ENCODE measurements around the gene RPS27L. TPM values are rescaled to one million over a fixed set of nuclear protein-coding genes. Genes with fewer than 3 reads are reported as not detected.

The RPS27L gene
- total and polyA plus RNA-seq, 4 donors: 150 to 767 (median 273) TPM

- H3K9me3 ChIP-seq (ENCODE audit: control insufficient read depth, low read length): no peaks in the 10 kb centered on the region
- DNase-seq: no peak
- H3K4me1 ChIP-seq (ENCODE audit: control insufficient read depth in 1 of 2, insufficient read depth in 2 of 2, low read length in 2 of 2): no peaks in the 10 kb centered on the region
- H3K27me3 ChIP-seq (ENCODE audit: control insufficient read depth in 1 of 2, insufficient read depth in 2 of 2, low read length in 1 of 2): no peaks in the 10 kb centered on the region
- 18 to 26% methylated on average over 1 of the region's 1 CpG for WGBS, 2 donors
- no peak overlapping the region for H3K27ac ChIP-seq (ENCODE audit: low read depth in 1 of 2, low read length in 2 of 2)
- intact Hi-C loops (cut with DNase I): no loop called here
- ATAC-seq (ENCODE audit: low FRiP score): no peak
- no peak overlapping the region for H3K4me3 ChIP-seq (ENCODE audit: low read length in 2 of 2)
- H3K36me3 ChIP-seq (ENCODE audit: control insufficient read depth in 1 of 2, insufficient read depth in 2 of 2, low read length in 1 of 2): peaks cover 0 to 1% of the 10 kb centered on the region in 2 donors
Observed at GRCh38 chr15:63196842-63197241, 39.6 kb upstream of the RPS27L start.

GRCh38 chr15:63195569-63196015 lies 38.3 kb upstream of the RPS27L start:
- DNase-seq (no peak), ATAC-seq (ENCODE audit: low FRiP score) (peak; percentile 30)
- Histone ChIP-seq H3K27ac (ENCODE audit: low read depth in 1 of 2, low read length in 2 of 2) (no peak overlapping the region), H3K4me3 (ENCODE audit: low read length in 2 of 2) (no peak overlapping the region), H3K4me1 (ENCODE audit: control insufficient read depth in 1 of 2, insufficient read depth in 2 of 2, low read length in 2 of 2) (no peaks in the 10 kb centered on the region), H3K9me3 (ENCODE audit: control insufficient read depth, low read length) (no peaks in the 10 kb centered on the region), H3K27me3 (ENCODE audit: control insufficient read depth in 1 of 2, insufficient read depth in 2 of 2, low read length in 1 of 2) (no peaks in the 10 kb centered on the region), H3K36me3 (ENCODE audit: control insufficient read depth in 1 of 2, insufficient read depth in 2 of 2, low read length in 1 of 2) (peaks cover 0 to 1% of the 10 kb centered on the region in 2 donors)
- intact Hi-C loops (cut with DNase I): no loop called here
- WGBS, 2 donors: 74% methylated on average over 3 of the region's 3 CpGs

- Histone ChIP-seq H3K27me3 (ENCODE audit: control insufficient read depth in 1 of 2, insufficient read depth in 2 of 2, low read length in 1 of 2) (no peaks in the 10 kb centered on the region), H3K9me3 (ENCODE audit: control insufficient read depth, low read length) (no peaks in the 10 kb centered on the region), H3K4me1 (ENCODE audit: control insufficient read depth in 1 of 2, insufficient read depth in 2 of 2, low read length in 2 of 2) (no peaks in the 10 kb centered on the region), H3K4me3 (ENCODE audit: low read length in 2 of 2) (peak overlapping the region in 1 of 2 donors; percentile 18), H3K36me3 (ENCODE audit: control insufficient read depth in 1 of 2, insufficient read depth in 2 of 2, low read length in 1 of 2) (peaks cover 0 to 1% of the 10 kb centered on the region in 2 donors), H3K27ac (ENCODE audit: low read depth in 1 of 2, low read length in 2 of 2) (no peak overlapping the region)
- DNase-seq (no peak), ATAC-seq (ENCODE audit: low FRiP score) (no peak)
- WGBS, 2 donors: 15 to 17% methylated on average over 4 of the region's 4 CpGs
- intact Hi-C loops (cut with DNase I): no loop called here
Observed at GRCh38 chr15:63194880-63195568, 37.7 kb upstream of the RPS27L start.

- Histone ChIP-seq H3K9me3 (ENCODE audit: control insufficient read depth, low read length) (no peaks in the 10 kb centered on the region), H3K36me3 (ENCODE audit: control insufficient read depth in 1 of 2, insufficient read depth in 2 of 2, low read length in 1 of 2) (peaks cover 0 to 1% of the 10 kb centered on the region in 2 donors), H3K4me1 (ENCODE audit: control insufficient read depth in 1 of 2, insufficient read depth in 2 of 2, low read length in 2 of 2) (no peaks in the 10 kb centered on the region), H3K4me3 (ENCODE audit: low read length in 2 of 2) (no peak overlapping the region), H3K27me3 (ENCODE audit: control insufficient read depth in 1 of 2, insufficient read depth in 2 of 2, low read length in 1 of 2) (no peaks in the 10 kb centered on the region), H3K27ac (ENCODE audit: low read depth in 1 of 2, low read length in 2 of 2) (no peak overlapping the region)
- no peak for DNase-seq
- 40 to 57% methylated on average over 4 of the region's 4 CpGs for WGBS, 2 donors
- intact Hi-C loops (cut with DNase I): no loop called here
- ATAC-seq (ENCODE audit: low FRiP score): no peak
Observed at GRCh38 chr15:63194302-63194701, 37.0 kb upstream of the RPS27L start.

- no peak overlapping the region for H3K27ac ChIP-seq (ENCODE audit: low read depth in 1 of 2, low read length in 2 of 2)
- no peak overlapping the region for H3K4me3 ChIP-seq (ENCODE audit: low read length in 2 of 2)
- intact Hi-C loops (cut with DNase I): no loop called here
- H3K4me1 ChIP-seq (ENCODE audit: control insufficient read depth in 1 of 2, insufficient read depth in 2 of 2, low read length in 2 of 2): no peaks in the 10 kb centered on the region
- no peaks in the 10 kb centered on the region for H3K36me3 ChIP-seq (ENCODE audit: control insufficient read depth in 1 of 2, insufficient read depth in 2 of 2, low read length in 1 of 2)
- no peaks in the 10 kb centered on the region for H3K9me3 ChIP-seq (ENCODE audit: control insufficient read depth, low read length)
- DNase-seq (no peak), ATAC-seq (ENCODE audit: low FRiP score) (no peak)
- 91 to 95% methylated on average over 5 of the region's 5 CpGs for WGBS, 2 donors
- H3K27me3 ChIP-seq (ENCODE audit: control insufficient read depth in 1 of 2, insufficient read depth in 2 of 2, low read length in 1 of 2): no peaks in the 10 kb centered on the region
Observed at GRCh38 chr15:63192619-63193206, 35.4 kb upstream of the RPS27L start.

GRCh38 chr15:63191895-63192618 lies 34.8 kb upstream of the RPS27L start:
- 74 to 76% methylated on average over 3 of the region's 3 CpGs for WGBS, 2 donors
- H3K4me1 ChIP-seq (ENCODE audit: control insufficient read depth in 1 of 2, insufficient read depth in 2 of 2, low read length in 2 of 2): no peaks in the 10 kb centered on the region
- intact Hi-C loops (cut with DNase I): no loop called here
- no peak overlapping the region for H3K4me3 ChIP-seq (ENCODE audit: low read length in 2 of 2)
- DNase-seq (no peak), ATAC-seq (ENCODE audit: low FRiP score) (no peak)
- no peaks in the 10 kb centered on the region for H3K27me3 ChIP-seq (ENCODE audit: control insufficient read depth in 1 of 2, insufficient read depth in 2 of 2, low read length in 1 of 2)
- H3K27ac ChIP-seq (ENCODE audit: low read depth in 1 of 2, low read length in 2 of 2): no peak overlapping the region
- no peaks in the 10 kb centered on the region for H3K36me3 ChIP-seq (ENCODE audit: control insufficient read depth in 1 of 2, insufficient read depth in 2 of 2, low read length in 1 of 2)
- no peaks in the 10 kb centered on the region for H3K9me3 ChIP-seq (ENCODE audit: control insufficient read depth, low read length)

- Histone ChIP-seq H3K27me3 (ENCODE audit: control insufficient read depth in 1 of 2, insufficient read depth in 2 of 2, low read length in 1 of 2) (no peaks in the 10 kb centered on the region), H3K27ac (ENCODE audit: low read depth in 1 of 2, low read length in 2 of 2) (no peak overlapping the region), H3K9me3 (ENCODE audit: control insufficient read depth, low read length) (no peaks in the 10 kb centered on the region), H3K4me1 (ENCODE audit: control insufficient read depth in 1 of 2, insufficient read depth in 2 of 2, low read length in 2 of 2) (no peaks in the 10 kb centered on the region), H3K36me3 (ENCODE audit: control insufficient read depth in 1 of 2, insufficient read depth in 2 of 2, low read length in 1 of 2) (no peaks in the 10 kb centered on the region), H3K4me3 (ENCODE audit: low read length in 2 of 2) (peak overlapping the region; percentile 68 to 88)
- WGBS, 2 donors: 47 to 53% methylated on average over 3 of the region's 3 CpGs
- no peak for ATAC-seq (ENCODE audit: low FRiP score)
- no peak for DNase-seq
- intact Hi-C loops (cut with DNase I): no loop called here
Observed at GRCh38 chr15:63190769-63191649, 33.7 kb upstream of the RPS27L start.
